ENCODE results near the gene PHLDB1.

PHLDB1 gene

GRCh38 chr11:118643995-118644345 lies 36.6 kb downstream of the PHLDB1 start:
- Histone ChIP-seq H3K9ac (no peak overlapping the region), H3K36me3 (peaks cover 0 to 96% (median 12%) of the 10 kb centered on the region in 11 experiments; a peak in 13 of 22 replicates), H3K4me3 (no peak overlapping the region), H3K27ac (no peak overlapping the region), H3K4me2 (no peak overlapping the region), H3K27me3 (no peaks in the 10 kb centered on the region), H3K4me1 (peaks cover 0 to 12% (median 10%) of the 10 kb centered on the region in 10 experiments; a peak in 11 of 20 replicates), H4K20me1 (peaks cover 0 to 7% (median 0%) of the 10 kb centered on the region in 11 experiments; a peak in 1 of 22 replicates), H3K9me3 (replicated peaks in 1 of 11) (no peaks in the 10 kb centered on the region)
- no peak for TF ChIP-seq Cebpa-rat (IDR thresholded peaks at IDR 0.05)

GRCh38 chr11:118644496-118644895 lies 37.1 kb downstream of the PHLDB1 start:
- no peaks in the 10 kb centered on the region for H3K27me3 ChIP-seq
- peaks cover 0 to 7% (median 0%) of the 10 kb centered on the region in 11 experiments; a peak in 1 of 22 replicates for H4K20me1 ChIP-seq
- H3K27ac ChIP-seq, result no peak overlapping the region
- H3K9ac ChIP-seq, result no peak overlapping the region
- no peaks in the 10 kb centered on the region for H3K9me3 ChIP-seq (replicated peaks in 1 of 11)
- peaks cover 0 to 12% (median 10%) of the 10 kb centered on the region in 10 experiments; a peak in 11 of 20 replicates for H3K4me1 ChIP-seq
- no peak for TF ChIP-seq Cebpa-rat (IDR thresholded peaks at IDR 0.05)
- no peak overlapping the region for H3K4me2 ChIP-seq
- H3K36me3 ChIP-seq, result peaks cover 0 to 98% (median 12%) of the 10 kb centered on the region in 11 experiments; a peak in 13 of 22 replicates
- H3K4me3 ChIP-seq, result no peak overlapping the region

- Histone ChIP-seq H3K36me3 (peaks cover 0 to 100% (median 12%) of the 10 kb centered on the region in 11 experiments; a peak in 14 of 22 replicates), H3K9ac (no peak overlapping the region)
- TF ChIP-seq Cebpa-rat (IDR thresholded peaks at IDR 0.05), result no peak
Measured at GRCh38 chr11:118645066-118645715, 37.8 kb downstream of the PHLDB1 start.

GRCh38 chr11:118646393-118646792 lies 39.0 kb downstream of the PHLDB1 start:
- H3K4me1 ChIP-seq, result peaks cover 0 to 7% (median 5%) of the 10 kb centered on the region in 10 experiments; a peak in 11 of 20 replicates
- peaks cover 0 to 100% (median 21%) of the 10 kb centered on the region in 11 experiments; a peak in 14 of 22 replicates for H3K36me3 ChIP-seq
- no peak overlapping the region for H3K4me2 ChIP-seq
- H3K9me3 ChIP-seq (replicated peaks in 1 of 11), result no peaks in the 10 kb centered on the region
- no peaks in the 10 kb centered on the region for H3K27me3 ChIP-seq
- H3K4me3 ChIP-seq, result no peak overlapping the region
- no peak overlapping the region for H3K9ac ChIP-seq
- no peak overlapping the region for H3K27ac ChIP-seq
- TF ChIP-seq Cebpa-rat (IDR thresholded peaks at IDR 0.05), result no peak
- peaks cover 0 to 7% (median 0%) of the 10 kb centered on the region in 11 experiments; a peak in 1 of 22 replicates for H4K20me1 ChIP-seq

More at GRCh38 chr11:118645066-118645715, 37.8 kb downstream of the PHLDB1 start:
- H3K4me2 ChIP-seq, result no peak overlapping the region
- H3K4me3 ChIP-seq, result no peak overlapping the region
- no peaks in the 10 kb centered on the region for H3K27me3 ChIP-seq
- H3K27ac ChIP-seq, result no peak overlapping the region
- peaks cover 0 to 7% (median 0%) of the 10 kb centered on the region in 11 experiments; a peak in 1 of 22 replicates for H4K20me1 ChIP-seq
- no peaks in the 10 kb centered on the region for H3K9me3 ChIP-seq (replicated peaks in 1 of 11)
- H3K4me1 ChIP-seq, result peaks cover 0 to 12% (median 10%) of the 10 kb centered on the region in 10 experiments; a peak in 11 of 20 replicates

- Histone ChIP-seq H3K36me3 (peaks cover 0 to 100% (median 21%) of the 10 kb centered on the region in 11 experiments; a peak in 14 of 22 replicates), H3K9me3 (replicated peaks in 1 of 11) (no peaks in the 10 kb centered on the region)
Measured at GRCh38 chr11:118648291-118648690, 40.9 kb downstream of the PHLDB1 start.

GRCh38 chr11:118649941-118650340 lies 42.5 kb downstream of the PHLDB1 start:
- H4K20me1 ChIP-seq, result peaks cover 0 to 12% (median 0%) of the 10 kb centered on the region in 11 experiments; a peak in 2 of 22 replicates
- no peak overlapping the region for H3K4me2 ChIP-seq
- no peak overlapping the region for H3K4me3 ChIP-seq
- H3K9ac ChIP-seq, result no peak overlapping the region
- H3K9me3 ChIP-seq (replicated peaks in 1 of 11), result no peaks in the 10 kb centered on the region
- TF ChIP-seq Cebpa-rat (IDR thresholded peaks at IDR 0.05), result no peak
- peaks cover 0 to 96% (median 18%) of the 10 kb centered on the region in 11 experiments; a peak in 14 of 22 replicates for H3K36me3 ChIP-seq
- peaks cover 0 to 22% (median 19%) of the 10 kb centered on the region in 10 experiments; a peak in 17 of 20 replicates for H3K4me1 ChIP-seq
- H3K27ac ChIP-seq, result no peak overlapping the region
- H3K27me3 ChIP-seq, result no peaks in the 10 kb centered on the region

More at GRCh38 chr11:118648291-118648690, 40.9 kb downstream of the PHLDB1 start:
- Histone ChIP-seq H3K9ac (no peak overlapping the region), H3K4me3 (no peak overlapping the region), H3K4me2 (no peak overlapping the region), H4K20me1 (peaks cover 0 to 18% (median 0%) of the 10 kb centered on the region in 11 experiments; a peak in 2 of 22 replicates), H3K27me3 (no peaks in the 10 kb centered on the region), H3K4me1 (peaks cover 0 to 17% (median 15%) of the 10 kb centered on the region in 10 experiments; a peak in 17 of 20 replicates), H3K27ac (no peak overlapping the region)
- no peak for TF ChIP-seq Cebpa-rat (IDR thresholded peaks at IDR 0.05)

GRCh38 chr11:118650366-118650765 lies 43.0 kb downstream of the PHLDB1 start:
- H3K4me1 ChIP-seq, result peaks cover 0 to 22% (median 19%) of the 10 kb centered on the region in 10 experiments; a peak in 17 of 20 replicates
- no peak overlapping the region for H3K9ac ChIP-seq
- H4K20me1 ChIP-seq, result peaks cover 0 to 11% (median 0%) of the 10 kb centered on the region in 11 experiments; a peak in 2 of 22 replicates
- H3K27ac ChIP-seq, result no peak overlapping the region
- H3K36me3 ChIP-seq, result peaks cover 0 to 93% (median 14%) of the 10 kb centered on the region in 11 experiments; a peak in 13 of 22 replicates
- no peak overlapping the region for H3K4me3 ChIP-seq
- no peaks in the 10 kb centered on the region for H3K9me3 ChIP-seq (replicated peaks in 1 of 11)
- H3K27me3 ChIP-seq, result no peaks in the 10 kb centered on the region
- no peak for TF ChIP-seq Cebpa-rat (IDR thresholded peaks at IDR 0.05)
- H3K4me2 ChIP-seq, result no peak overlapping the region

- TF ChIP-seq Cebpa-rat (IDR thresholded peaks at IDR 0.05), result no peak
- no peaks in the 10 kb centered on the region for H3K9me3 ChIP-seq (replicated peaks in 1 of 11)
- peaks cover 0 to 11% (median 0%) of the 10 kb centered on the region in 11 experiments; a peak in 2 of 22 replicates for H4K20me1 ChIP-seq
- no peaks in the 10 kb centered on the region for H3K27me3 ChIP-seq
- H3K36me3 ChIP-seq, result peaks cover 0 to 88% (median 10%) of the 10 kb centered on the region in 11 experiments; a peak in 13 of 22 replicates
- 0 out of 22 replicates have a peak overlapping the region, but pooled peaks of 1 of the 11 experiments have one; percentile 25 for H3K9ac ChIP-seq
- H3K4me3 ChIP-seq, result no peak overlapping the region
- peaks cover 0 to 22% (median 19%) of the 10 kb centered on the region in 10 experiments; a peak in 17 of 20 replicates for H3K4me1 ChIP-seq
- peak overlapping the region in 7 of 11 experiments; percentile 3 to 73 (median 60); a peak in 8 of 22 replicates for H3K4me2 ChIP-seq
- no peak overlapping the region for H3K27ac ChIP-seq
Measured at GRCh38 chr11:118651820-118652219, 44.4 kb downstream of the PHLDB1 start.

- no peak overlapping the region for H3K4me3 ChIP-seq
- H3K4me2 ChIP-seq, result peak overlapping the region in 9 of 11 experiments; percentile 3 to 73 (median 60); a peak in 17 of 22 replicates
- H3K4me1 ChIP-seq, result peaks cover 0 to 22% (median 19%) of the 10 kb centered on the region in 10 experiments; a peak in 17 of 20 replicates
- no peak for TF ChIP-seq Cebpa-rat (IDR thresholded peaks at IDR 0.05)
- H3K27ac ChIP-seq, result peak overlapping the region in 5 of 11 experiments; percentile 1 to 46 (median 12); a peak in 3 of 22 replicates
- peaks cover 0 to 11% (median 0%) of the 10 kb centered on the region in 11 experiments; a peak in 2 of 22 replicates for H4K20me1 ChIP-seq
- H3K9me3 ChIP-seq (replicated peaks in 1 of 11), result no peaks in the 10 kb centered on the region
- peak overlapping the region in 3 of 11 experiments; percentile 6 to 25 (median 20); a peak in 4 of 22 replicates for H3K9ac ChIP-seq
- H3K27me3 ChIP-seq, result no peaks in the 10 kb centered on the region
- peaks cover 0 to 88% (median 10%) of the 10 kb centered on the region in 11 experiments; a peak in 13 of 22 replicates for H3K36me3 ChIP-seq
Measured at GRCh38 chr11:118652681-118653181, 45.3 kb downstream of the PHLDB1 start.
